Progenitor cell of endocrine pancreas (in vitro differentiated cells): ENCODE data around the gene TMIE. TPM values are rescaled to one million over a fixed set of nuclear protein-coding genes. Genes with fewer than 3 reads are reported as not detected.
"Not testable (repeated sequence)": the region's sequence is repeated elsewhere in the genome, so short reads cannot be mapped to it uniquely, and the experiment has no call there.

Experiments
- DNase-seq: peaks from one replicate; pipeline ENCODE4 v3.0.0; 2021; ENCODE audit warnings: low spot score; ENCODE audit not compliant: unreplicated experiment
- H3K27ac Mint-ChIP-seq: 2 replicates; pipeline ENCODE4 v1.8.0; 2021; ENCODE audit warnings: mild to moderate bottlenecking, moderate library complexity, mixed read lengths
- H3K27me3 Mint-ChIP-seq: 2 replicates; pipeline ENCODE4 v1.8.0; 2021; ENCODE audit warnings: mixed read lengths
- H3K36me3 Mint-ChIP-seq: 2 replicates; pipeline ENCODE4 v1.8.0; 2022; ENCODE audit warnings: mixed read lengths; ENCODE audit not compliant: insufficient read depth
- H3K4me1 Mint-ChIP-seq: 2 replicates; pipeline ENCODE4 v1.8.0; 2021; ENCODE audit warnings: low read depth, mixed read lengths
- H3K4me3 Mint-ChIP-seq: 2 replicates; pipeline ENCODE4 v1.8.0; 2021; ENCODE audit warnings: low read depth, mild to moderate bottlenecking, moderate library complexity, mixed read lengths
- H3K9me3 Mint-ChIP-seq: 2 replicates; pipeline ENCODE4 v1.8.0; 2021; ENCODE audit warnings: low read depth, mixed read lengths
- CTCF ChIP-seq: fragments of 200-600 bp; sonication (generic); IDR thresholded peaks from one replicate; pipeline ENCODE4 v1.5.0; 2021; ENCODE audit warnings: antibody characterized with exemption, mild to moderate bottlenecking; ENCODE audit not compliant: unreplicated experiment
- total RNA-seq: library from RNA; stranded (reverse); gene quantifications from 2 replicates; pipeline ENCODE4 v1.2.1, GENCODE V29; 2021

The TMIE gene
- total RNA-seq, 1 donor from 2014 or later: 0.50 TPM

GRCh38 chr3:46700772-46701171 is 420 bp upstream of the TMIE start:
- DNase-seq: no peak
- Mint-ChIP-seq H3K4me3 (no peak overlapping the region), H3K9me3 (no peaks in the 10 kb centered on the region), H3K27ac (no peak overlapping the region), H3K27me3 (peaks cover 43% of the 10 kb centered on the region), H3K36me3 (no peaks in the 10 kb centered on the region), H3K4me1 (peaks cover 3% of the 10 kb centered on the region)
- no peak for TF ChIP-seq CTCF

GRCh38 chr3:46702246-46703012 is 1.2 kb downstream of the TMIE start:
- peaks cover 3% of the 10 kb centered on the region for H3K4me1 Mint-ChIP-seq
- H3K27ac Mint-ChIP-seq: no peak overlapping the region
- no peaks in the 10 kb centered on the region for H3K36me3 Mint-ChIP-seq
- DNase-seq: no peak
- TF ChIP-seq CTCF: no peak
- no peaks in the 10 kb centered on the region for H3K9me3 Mint-ChIP-seq
- peaks cover 39% of the 10 kb centered on the region for H3K27me3 Mint-ChIP-seq
- H3K4me3 Mint-ChIP-seq: no peak overlapping the region

- Mint-ChIP-seq H3K27me3 (peaks cover 35% of the 10 kb centered on the region), H3K4me1 (peaks cover 3% of the 10 kb centered on the region), H3K36me3 (no peaks in the 10 kb centered on the region), H3K27ac (no peak overlapping the region), H3K9me3 (no peaks in the 10 kb centered on the region), H3K4me3 (no peak overlapping the region)
- TF ChIP-seq CTCF: no peak
- no peak for DNase-seq
Measured at GRCh38 chr3:46703013-46703520, 1.9 kb downstream of the TMIE start.

- peaks cover 36% of the 10 kb centered on the region for H3K27me3 Mint-ChIP-seq
- not testable (repeated sequence) for H3K4me1 Mint-ChIP-seq, H3K9me3 Mint-ChIP-seq, H3K27ac Mint-ChIP-seq, H3K4me3 Mint-ChIP-seq, DNase-seq, H3K36me3 Mint-ChIP-seq
Measured at GRCh38 chr3:46704346-46704745, 3.2 kb downstream of the TMIE start.

GRCh38 chr3:46705022-46705530 is 3.9 kb downstream of the TMIE start:
- Mint-ChIP-seq H3K36me3 (no peaks in the 10 kb centered on the region), H3K4me1 (no peaks in the 10 kb centered on the region), H3K4me3 (no peak overlapping the region), H3K27me3 (peaks cover 34% of the 10 kb centered on the region), H3K9me3 (no peaks in the 10 kb centered on the region), H3K27ac (no peak overlapping the region)
- peak; percentile 71 for DNase-seq
- TF ChIP-seq CTCF: peak; percentile 97
